G401 (cell line): Measurements from ENCODE around the gene PCAT6. TPM values are rescaled to one million over a fixed set of nuclear protein-coding genes. Genes with fewer than 3 reads are reported as not detected.
"Not testable (repeated sequence)": the region's sequence is repeated elsewhere in the genome, so short reads cannot be mapped to it uniquely, and the experiment has no call there.

Experiments used
- DNase-seq: peaks from one replicate; pipeline ENCODE4 v3.0.0-alpha.2; 2015; ENCODE audit warnings: low spot score
- in situ Hi-C: cut with HindIII; loops from 2 replicates; pipeline ENCODE4 v1.10.0; 2016; ENCODE audit warnings: low sequenced_read_pairs, mixed read lengths
- total RNA-seq: library from RNA; depleted of rRNA; stranded (reverse); fragments of >200 nt; shearing (Covaris generic); gene quantifications from 2 replicates; pipeline ENCODE4 v1.2.3, GENCODE V29; 2014; rRNA removed

PCAT6 gene
- not detected in 2 replicates for total RNA-seq

- in situ Hi-C loops = no loop called here
- peak; percentile 96 for DNase-seq
Observed at GRCh38 chr1:202810615-202811295, at the start of gene PCAT6. PCAT6 (plus strand) TSS chr1:202810954.

- no peak for DNase-seq
- in situ Hi-C loops = no loop called here
Observed at GRCh38 chr1:202762019-202762418, 48.7 kb upstream of the PCAT6 start.

GRCh38 chr1:202765721-202766120 lies 45.0 kb upstream of the PCAT6 start:
- DNase-seq = no peak
- in situ Hi-C loops = no loop called here

- DNase-seq = no peak
- in situ Hi-C loops = no loop called here
Observed at GRCh38 chr1:202770135-202770534, 40.6 kb upstream of the PCAT6 start.

- in situ Hi-C loops = no loop called here
- no peak for DNase-seq
Observed at GRCh38 chr1:202781180-202781579, 29.6 kb upstream of the PCAT6 start.

GRCh38 chr1:202786804-202787203 lies 23.9 kb upstream of the PCAT6 start:
- in situ Hi-C loops = no loop called here
- no peak for DNase-seq

- in situ Hi-C loops = no loop called here
- no peak for DNase-seq
Observed at GRCh38 chr1:202788800-202789199, 22.0 kb upstream of the PCAT6 start.

GRCh38 chr1:202791077-202791747 lies 19.5 kb upstream of the PCAT6 start:
- in situ Hi-C loops = no loop called here
- DNase-seq = no peak

GRCh38 chr1:202794051-202794740 lies 16.6 kb upstream of the PCAT6 start:
- in situ Hi-C loops = no loop called here

GRCh38 chr1:202794931-202795330 lies 15.8 kb upstream of the PCAT6 start:
- in situ Hi-C loops, DNase-seq: not testable (repeated sequence)

More at GRCh38 chr1:202794051-202794740, 16.6 kb upstream of the PCAT6 start:
- DNase-seq = peak; percentile 38

- DNase-seq = no peak
Observed at GRCh38 chr1:202796670-202797069, 14.1 kb upstream of the PCAT6 start.

GRCh38 chr1:202798260-202798659 lies 12.5 kb upstream of the PCAT6 start:
- DNase-seq = no peak
- in situ Hi-C loops = no loop called here

More at GRCh38 chr1:202796670-202797069, 14.1 kb upstream of the PCAT6 start:
- in situ Hi-C loops = no loop called here

GRCh38 chr1:202798792-202799331 lies 11.9 kb upstream of the PCAT6 start:
- in situ Hi-C loops = no loop called here
- no peak for DNase-seq

- in situ Hi-C loops = no loop called here
- DNase-seq = no peak
Observed at GRCh38 chr1:202800742-202801141, 10.0 kb upstream of the PCAT6 start.

GRCh38 chr1:202801175-202801574 lies 9.6 kb upstream of the PCAT6 start:
- DNase-seq = no peak
- in situ Hi-C loops = no loop called here

- in situ Hi-C loops = no loop called here
- DNase-seq = no peak
Observed at GRCh38 chr1:202802034-202802433, 8.7 kb upstream of the PCAT6 start.

GRCh38 chr1:202802998-202803932 lies 7.5 kb upstream of the PCAT6 start:
- no peak for DNase-seq
- in situ Hi-C loops = no loop called here

- in situ Hi-C loops = no loop called here
- no peak for DNase-seq
Observed at GRCh38 chr1:202804126-202804525, 6.6 kb upstream of the PCAT6 start.
